ENCODE measurements around the gene ABCC11. TPM values are rescaled to one million over a fixed set of nuclear protein-coding genes. Genes with fewer than 3 reads are reported as not detected.

Gene ABCC11
- polyA plus RNA-seq, 2 of the 4 experiments (the other 2 are of a cell fraction) = 0.19 to 0.21 TPM

GRCh38 chr16:48140821-48141220 lies 106.5 kb downstream of the ABCC11 start:
- Histone ChIP-seq H3K9me3 (0 out of 3 replicates have a peak, but pooled peaks cover 4% of the 10 kb centered on the region), H3K4me2 (no peak overlapping the region), H3K4me1 (peaks cover 3% of the 10 kb centered on the region; the same call in 1 of the 3 replicates), H3K27ac (no peak overlapping the region), H3K4me3 (no peak overlapping the region)
- FAIRE-seq (no peak), ATAC-seq (no peak), DNase-seq (ENCODE audit: low read depth in 1 of 2, low spot score in 1 of 2) (no peak)
- TF ChIP-seq FOXS1 (CRISPR knock-in tag; IDR thresholded peaks at IDR 0.05) = no peak
- no peak for TF ChIP-seq KDM5A (IDR thresholded peaks at IDR 0.05)
- no peak for TF ChIP-seq TFCP2L1 (CRISPR knock-in tag; IDR thresholded peaks at IDR 0.05)
- no peak for TF ChIP-seq HOXB5 (CRISPR knock-in tag; IDR thresholded peaks at IDR 0.05)
- no peak for TF ChIP-seq USF2 (IDR thresholded peaks at IDR 0.05)
- TF ChIP-seq NPAS2 (CRISPR knock-in tag; IDR thresholded peaks at IDR 0.05; ENCODE audit: borderline replicate concordance) = no peak
- TF ChIP-seq SREBF2 (IDR thresholded peaks at IDR 0.05) = no peak
- TF ChIP-seq ZFP36 (IDR thresholded peaks at IDR 0.05; ENCODE audit: borderline replicate concordance, partially characterized antibody) = no peak
- ChIA-PET CTCF (interaction anchor here (1.0 to 4.2 kb wide), 3 partner anchors 14 to 24 kb away, joined by 3 to 13 read pairs (median 4); no protein-coding TSS in a partner anchor), POLR2A (no interaction called here)
- 92% methylated on average over 6 of the region's 6 CpGs for WGBS (ENCODE audit: missing lambda C conversion rate)

DNA sequence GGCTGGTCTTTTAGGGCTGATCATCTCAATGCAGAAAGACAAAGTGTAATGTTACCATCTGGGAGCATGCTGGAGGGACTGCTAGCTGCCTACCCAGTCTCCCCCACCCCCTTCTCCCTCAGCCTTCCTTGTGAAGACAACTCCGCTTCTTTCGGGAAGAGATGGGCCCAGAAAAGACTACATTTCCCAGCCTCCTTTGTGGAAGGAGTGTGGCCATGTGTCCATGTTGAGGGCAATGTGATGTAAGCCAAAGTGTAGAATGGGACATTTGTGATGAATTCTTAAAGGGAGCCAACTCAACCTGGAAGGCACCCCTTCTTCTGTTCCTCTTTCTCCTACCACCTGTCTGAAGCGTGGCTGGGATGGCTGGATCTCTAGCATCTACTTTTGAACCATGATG lies 107.8 kb downstream of the ABCC11 start:
- WGBS (ENCODE audit: missing lambda C conversion rate) = 97% methylated on average over 3 of the region's 3 CpGs
- FAIRE-seq (no peak), ATAC-seq (no peak), DNase-seq (ENCODE audit: low read depth in 1 of 2, low spot score in 1 of 2) (no peak)
- 0 out of 6 replicates have a peak overlapping the region, but pooled peaks of 1 of the 2 experiments have one; percentile 15 for H3K27ac ChIP-seq
- no peak for TF ChIP-seq HEYL (CRISPR knock-in tag; IDR thresholded peaks at IDR 0.05)
- no peak for TF ChIP-seq ZNF302 (CRISPR knock-in tag; IDR thresholded peaks at IDR 0.05)
- TF ChIP-seq EHMT2 (IDR thresholded peaks at IDR 0.05; ENCODE audit: low read depth) = no peak
- TF ChIP-seq CEBPB (IDR thresholded peaks at IDR 0.05) = no peak
- no peak for TF ChIP-seq MAZ (IDR thresholded peaks at IDR 0.05; ENCODE audit: borderline replicate concordance, low read depth, low read length)
- TF ChIP-seq KDM1A (IDR thresholded peaks at IDR 0.05; ENCODE audit: low read depth) = no peak
- no peak for TF ChIP-seq BHLHE40 (IDR thresholded peaks at IDR 0.05; ENCODE audit: low read depth, low read length)
- TF ChIP-seq, protein P1, sequence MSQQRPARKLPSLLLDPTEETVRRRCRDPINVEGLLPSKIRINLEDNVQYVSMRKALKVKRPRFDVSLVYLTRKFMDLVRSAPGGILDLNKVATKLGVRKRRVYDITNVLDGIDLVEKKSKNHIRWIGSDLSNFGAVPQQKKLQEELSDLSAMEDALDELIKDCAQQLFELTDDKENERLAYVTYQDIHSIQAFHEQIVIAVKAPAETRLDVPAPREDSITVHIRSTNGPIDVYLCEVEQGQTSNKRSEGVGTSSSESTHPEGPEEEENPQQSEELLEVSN (IDR thresholded peaks at IDR 0.05; ENCODE audit: borderline replicate concordance, low read depth) = no peak
- TF ChIP-seq TFCP2L1 (CRISPR knock-in tag; IDR thresholded peaks at IDR 0.05) = no peak
- TF ChIP-seq USF2 (IDR thresholded peaks at IDR 0.05) = no peak
- ChIA-PET CTCF (interaction anchor here (1.1 to 4.2 kb wide), 3 partner anchors 17 to 26 kb away, joined by 4 to 13 read pairs (median 11); no protein-coding TSS in a partner anchor), POLR2A (no interaction called here)
- H3K4me1 ChIP-seq = peaks cover 3% of the 10 kb centered on the region; the same call in 2 of the 3 replicates
- no peak overlapping the region for H3K4me2 ChIP-seq
- H3K4me3 ChIP-seq = no peak overlapping the region
- H3K9me3 ChIP-seq = no peaks in the 10 kb centered on the region

GRCh38 chr16:48138543-48138942 lies 108.8 kb downstream of the ABCC11 start:
- DNase-seq (ENCODE audit: low read depth in 1 of 2, low spot score in 1 of 2) = no peak
- H3K4me2 ChIP-seq = no peak overlapping the region
- TF ChIP-seq BCL3 (IDR thresholded peaks at IDR 0.05) (no peak), POLR2AphosphoS2 (conservative IDR thresholded peaks at IDR 0.05; ENCODE audit: low read length) (no peak), CTCF (IDR thresholded peaks at IDR 0.05) (no peak), RAD21 (conservative IDR thresholded peaks at IDR 0.05 in 1 of 2, IDR thresholded peaks at IDR 0.05 in 1 of 2) (no peak)
- ATAC-seq = no peak
- CTCF ChIA-PET = interaction anchor here (0.9 to 4.2 kb wide), 5 partner anchors 12 to 207 kb away, joined by 3 to 15 read pairs (median 11); no protein-coding TSS in a partner anchor
- POLR2A ChIA-PET = no interaction called here
- FAIRE-seq = no peak
- 93% methylated on average over 2 of the region's 2 CpGs for WGBS (ENCODE audit: missing lambda C conversion rate)
- H3K4me3 ChIP-seq = no peak overlapping the region
- peaks cover 10% of the 10 kb centered on the region for H3K4me1 ChIP-seq
- peak overlapping the region in 1 of 2 experiments; percentile 25; a peak in 1 of 6 replicates for H3K27ac ChIP-seq
- H3K9me3 ChIP-seq = no peaks in the 10 kb centered on the region
